ENCODE results near the gene C3orf38.
"Not testable (repeated sequence)": the region's sequence is repeated elsewhere in the genome, so short reads cannot be mapped to it uniquely, and the experiment has no call there.

The C3orf38 gene

DNA sequence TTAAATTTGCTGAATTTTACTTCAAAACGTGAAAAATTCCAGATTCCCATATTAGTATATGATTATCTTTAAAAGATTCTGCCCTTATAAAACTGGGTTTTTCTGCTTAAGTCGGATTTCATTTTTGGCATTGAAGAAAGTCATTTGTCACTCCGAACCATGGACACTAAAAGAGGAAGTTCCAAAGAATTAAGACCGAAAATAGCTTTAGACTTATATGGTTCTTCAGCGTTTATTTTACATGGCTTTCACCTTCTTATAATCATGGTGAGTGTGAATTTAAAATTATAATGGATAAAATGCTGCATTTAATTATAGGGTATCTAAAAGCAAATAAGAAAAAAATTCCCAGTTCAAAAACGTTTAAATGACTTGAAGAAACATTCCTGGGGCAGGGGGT is 1.0 kb downstream of the C3orf38 start:
- DNase-seq = no peak

DNA sequence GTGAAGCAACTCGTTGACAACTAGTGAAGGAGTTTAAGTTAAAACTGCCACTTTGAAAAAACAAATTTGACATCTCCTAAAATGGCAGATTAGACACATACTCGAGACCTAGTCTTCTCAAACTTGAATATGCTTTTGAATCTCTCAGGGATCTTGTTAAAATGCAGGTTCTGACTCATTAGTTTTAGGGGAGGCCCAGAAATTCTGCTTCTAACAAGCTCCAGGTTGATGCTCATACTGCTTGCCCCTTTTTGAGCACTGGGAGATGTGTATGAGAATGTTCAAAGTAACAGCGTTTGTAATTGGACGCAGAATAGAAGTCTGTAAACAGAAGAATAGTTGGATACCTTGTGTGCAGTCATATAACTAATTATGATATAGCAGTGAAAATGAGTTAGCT is 1.6 kb downstream of the C3orf38 start:
- DNase-seq = no peak

DNA sequence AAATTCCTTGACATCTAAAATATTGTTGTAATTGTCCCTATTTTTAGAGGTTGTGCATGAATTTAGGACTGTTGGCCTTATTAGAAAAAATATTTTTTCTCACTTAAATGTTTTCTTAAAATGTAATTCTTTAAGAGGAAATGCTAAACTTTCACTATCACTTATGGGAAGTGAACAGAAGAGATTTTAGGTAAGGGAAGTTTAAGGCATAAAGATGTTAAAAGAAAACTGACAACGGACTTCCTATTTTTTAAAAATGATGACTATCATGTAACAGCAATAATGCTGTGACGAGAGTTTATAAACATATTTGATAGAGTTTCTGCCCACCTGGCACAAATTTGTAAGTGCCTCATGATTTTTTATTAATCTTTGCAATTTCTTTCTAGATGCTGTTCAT is 3.1 kb downstream of the C3orf38 start:
- no peak for DNase-seq

DNA sequence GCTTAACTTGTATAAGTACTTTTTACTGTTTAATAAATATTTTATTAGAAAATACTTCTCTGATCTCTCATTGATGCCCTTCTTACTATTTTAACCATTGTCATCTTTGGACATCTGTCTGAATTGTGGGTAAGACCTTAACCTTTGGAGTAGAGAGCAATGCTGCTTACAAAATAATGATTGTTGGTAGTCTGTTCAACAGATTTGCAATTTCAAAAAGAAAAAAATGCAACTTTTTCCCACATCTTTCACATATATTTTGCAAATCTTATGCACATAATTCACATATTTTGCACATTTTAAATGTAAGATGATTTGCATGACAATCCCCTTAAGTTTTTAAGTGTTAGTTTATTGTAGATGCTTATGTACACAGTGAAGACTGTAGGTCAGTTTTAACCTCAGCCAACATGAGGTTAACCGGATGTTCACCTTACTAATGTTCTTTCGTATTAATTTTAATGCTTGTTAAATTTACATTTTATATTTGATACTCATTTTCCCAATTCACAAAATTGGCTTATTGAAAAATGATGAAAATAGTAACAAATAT is 16.7 kb downstream of the C3orf38 start:
- DNase-seq = no peak

DNA sequence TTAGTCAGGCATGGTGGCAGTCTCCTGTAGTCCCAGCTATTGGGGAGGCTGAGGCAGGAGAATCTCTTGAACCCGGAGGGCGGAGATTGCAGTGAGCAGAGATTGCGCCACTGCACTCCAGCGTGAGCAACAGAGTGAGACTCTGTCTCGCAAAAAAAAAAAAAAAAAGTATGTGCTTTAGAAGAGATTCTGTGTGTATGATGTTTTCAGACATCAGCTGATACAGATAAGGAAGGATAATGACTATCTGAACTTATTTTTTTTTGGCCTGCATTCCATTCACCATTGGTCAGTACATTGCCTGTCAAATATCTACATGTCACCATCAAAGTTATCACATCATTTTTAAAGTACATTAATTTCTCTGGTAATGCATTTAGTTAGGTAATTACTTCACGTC is 17.4 kb downstream of the C3orf38 start:
- DNase-seq = no peak

DNA sequence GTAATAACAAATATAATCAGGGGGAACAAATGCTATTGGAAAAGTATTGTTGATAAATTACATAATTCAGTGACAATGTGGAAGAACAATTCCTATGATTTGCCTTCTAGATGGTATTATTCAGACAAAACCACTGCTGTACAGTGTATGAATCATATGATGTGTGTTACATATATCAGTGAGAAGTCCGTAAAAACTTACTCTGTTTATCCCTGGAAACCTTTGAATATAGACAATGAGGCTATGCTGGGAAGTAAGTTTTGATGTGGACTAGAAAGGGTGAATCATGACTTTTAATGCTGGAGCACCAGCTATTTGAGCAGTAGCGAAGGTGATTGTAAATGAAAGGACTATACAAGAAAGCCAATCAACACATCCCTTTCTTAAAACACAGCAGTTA is 17.9 kb downstream of the C3orf38 start:
- DNase-seq = no peak

DNA sequence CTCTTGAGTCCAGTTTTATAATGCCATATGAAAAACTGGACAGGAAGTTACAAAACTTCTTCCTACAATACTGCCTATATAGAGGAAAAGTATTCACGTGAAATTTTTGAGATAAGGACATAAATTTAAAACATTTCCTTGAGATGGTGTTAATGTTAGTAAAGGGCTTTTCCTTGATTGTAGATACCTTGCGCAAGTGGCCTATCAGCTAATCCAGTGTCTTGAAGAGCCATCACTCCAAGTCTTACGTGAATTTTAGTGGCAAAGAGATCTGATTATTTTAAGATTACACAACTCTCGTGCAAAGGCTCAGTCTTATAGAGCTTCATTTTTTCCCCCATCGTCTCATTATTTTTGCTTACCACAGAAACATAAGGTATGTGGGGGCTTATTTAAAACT is 18.4 kb downstream of the C3orf38 start:
- DNase-seq = no peak

DNA sequence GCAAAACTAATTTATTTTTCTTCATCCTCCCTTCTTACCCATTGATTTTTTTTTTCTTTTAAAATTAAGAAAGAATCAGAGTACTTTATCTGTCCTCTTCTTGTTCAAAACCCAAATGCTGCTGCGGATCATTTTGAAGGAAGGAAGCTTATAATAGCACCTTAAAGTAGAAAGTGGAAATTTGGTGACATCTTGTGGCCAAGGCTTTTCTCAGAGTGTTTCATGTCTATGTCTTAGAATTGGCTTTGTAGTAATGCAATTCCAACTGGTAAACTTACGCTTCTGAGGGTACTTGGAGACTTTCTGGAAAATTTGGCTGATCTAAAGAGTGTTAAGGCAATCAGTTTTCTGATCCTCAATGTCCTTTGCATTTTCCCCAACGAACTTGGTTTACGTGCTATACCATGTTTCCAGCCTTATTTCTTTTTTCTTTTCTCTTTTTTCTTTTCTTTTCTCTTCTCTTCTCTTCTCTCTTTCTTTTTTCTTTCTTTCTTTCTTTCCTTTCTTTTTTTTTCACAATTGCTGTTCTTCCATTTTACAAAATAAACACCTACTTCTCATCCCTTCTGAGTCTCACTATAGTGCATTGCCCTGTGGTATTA is 30.7 kb downstream of the C3orf38 start:
- no peak for DNase-seq

DNA sequence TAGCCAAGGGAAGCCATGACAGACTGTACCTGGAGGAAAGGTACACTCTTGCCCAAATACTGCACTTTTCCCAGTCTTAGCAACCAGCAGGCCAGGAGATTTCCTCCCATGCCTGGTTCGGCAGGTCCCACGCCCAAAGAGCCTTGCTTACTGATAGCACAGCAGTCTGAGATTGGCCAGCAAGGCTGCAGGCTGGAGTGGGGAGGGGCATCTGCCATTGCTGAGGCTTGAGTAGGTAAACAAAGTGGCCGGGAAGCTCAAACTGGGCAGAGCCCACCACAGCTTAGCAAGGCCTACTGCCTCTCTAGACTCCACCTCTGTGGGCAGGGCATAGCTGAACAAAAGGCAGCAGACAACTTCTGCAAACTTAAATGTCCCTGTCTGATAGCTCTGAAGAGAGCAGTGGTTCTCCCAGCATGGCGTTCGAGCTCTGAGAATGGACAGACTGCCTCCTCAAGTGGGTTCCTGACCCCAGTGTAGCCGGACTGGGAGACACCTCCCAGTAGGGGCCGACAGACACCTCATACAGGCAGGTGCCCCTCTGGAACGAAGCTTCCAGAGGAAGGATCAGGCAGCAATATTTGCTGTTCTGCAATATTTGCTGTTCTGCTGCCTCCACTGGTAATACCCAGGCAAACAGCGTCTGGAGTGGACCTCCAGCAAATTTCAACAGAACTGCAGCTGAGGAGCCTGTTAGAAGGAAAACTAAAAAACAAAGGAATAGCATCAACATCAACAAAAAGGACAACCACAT is 32.6 kb downstream of the C3orf38 start:
- DNase-seq = not testable (repeated sequence)

DNA sequence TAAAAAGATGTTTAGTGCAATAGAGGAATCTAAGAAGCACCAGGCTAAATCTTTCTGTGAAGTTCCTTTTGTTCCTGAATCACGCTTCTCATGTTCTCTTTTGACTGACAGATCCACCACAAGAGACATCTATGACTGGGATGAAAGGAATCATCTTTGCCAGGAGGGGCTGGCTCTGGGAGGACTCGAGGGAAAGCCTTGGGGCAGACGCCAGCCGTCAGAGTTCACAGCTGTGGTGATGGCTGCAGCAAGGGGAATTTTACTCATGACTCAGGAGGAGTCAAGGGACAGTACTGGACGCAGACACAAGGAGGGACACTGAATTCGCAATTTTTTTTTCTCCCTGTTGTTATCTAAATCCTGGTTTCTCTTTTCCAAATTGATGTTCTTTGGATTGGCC is 38.7 kb downstream of the C3orf38 start:
- no peak for DNase-seq

DNA sequence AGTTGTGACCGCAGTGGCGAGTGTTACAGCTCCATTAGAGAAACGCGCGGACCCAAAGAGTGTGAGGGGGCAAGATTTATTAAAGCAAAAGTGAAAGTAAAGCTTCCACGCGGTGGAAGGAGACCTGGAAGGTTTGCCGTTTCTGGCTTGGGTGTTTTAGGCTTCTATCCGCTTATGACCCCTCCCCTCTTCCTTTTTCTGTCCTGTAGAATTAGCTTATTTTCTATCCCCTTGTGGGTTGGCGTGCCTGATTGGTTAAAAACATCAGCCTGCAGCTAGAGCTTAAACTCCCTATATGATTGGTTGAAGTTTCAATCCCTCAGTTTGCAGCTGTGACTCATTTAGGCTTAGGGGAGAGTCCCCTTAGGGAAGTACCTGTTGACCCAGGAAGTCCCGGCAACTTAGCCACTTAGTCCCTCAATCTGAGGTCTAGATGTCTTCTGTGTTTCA is 39.6 kb downstream of the C3orf38 start:
- DNase-seq = no peak

DNA sequence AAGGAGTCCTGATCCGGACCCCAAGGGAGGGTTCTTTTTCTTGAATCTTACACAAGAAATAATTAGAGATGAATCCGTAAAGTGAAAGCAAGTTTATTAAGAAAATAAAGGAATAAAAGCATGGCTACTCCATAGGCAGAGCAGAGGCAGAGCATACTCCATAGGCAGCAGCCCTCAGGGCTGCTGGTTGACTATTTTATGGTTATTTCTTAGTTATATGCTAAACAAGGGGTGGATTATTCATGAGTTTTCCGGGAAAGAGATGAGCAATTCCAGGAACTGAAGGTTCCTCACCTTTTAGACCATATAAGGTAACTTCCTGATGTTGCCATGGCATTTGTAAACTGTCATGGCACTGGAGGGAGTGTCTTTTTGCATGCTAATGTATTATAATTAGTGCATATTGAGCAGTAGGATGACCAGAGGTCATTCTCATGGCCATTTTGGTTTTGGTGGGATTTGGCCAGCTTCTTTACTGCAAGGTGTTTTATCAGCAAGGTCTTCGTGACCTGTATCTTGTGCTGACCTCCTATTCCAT is 42.2 kb downstream of the C3orf38 start:
- no peak for DNase-seq

DNA sequence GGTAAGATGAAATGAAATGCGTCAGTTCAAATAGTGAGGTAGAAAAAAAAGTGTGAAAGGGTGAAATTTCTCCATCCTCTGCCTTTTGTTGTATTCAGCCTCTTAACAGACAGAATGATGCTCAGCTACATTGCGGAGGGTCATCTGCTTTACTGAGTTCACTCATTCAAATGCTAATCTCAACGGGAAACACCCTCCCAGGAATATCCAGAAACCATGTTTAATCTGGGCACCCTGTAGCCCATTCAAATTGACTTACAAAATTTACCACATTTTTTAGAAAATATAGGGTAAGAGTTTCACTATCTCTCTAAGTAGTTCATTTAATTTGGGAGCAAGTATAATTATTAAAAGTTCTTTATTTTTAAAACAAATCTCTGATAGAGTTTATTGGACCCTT is 42.9 kb downstream of the C3orf38 start:
- DNase-seq = no peak

DNA sequence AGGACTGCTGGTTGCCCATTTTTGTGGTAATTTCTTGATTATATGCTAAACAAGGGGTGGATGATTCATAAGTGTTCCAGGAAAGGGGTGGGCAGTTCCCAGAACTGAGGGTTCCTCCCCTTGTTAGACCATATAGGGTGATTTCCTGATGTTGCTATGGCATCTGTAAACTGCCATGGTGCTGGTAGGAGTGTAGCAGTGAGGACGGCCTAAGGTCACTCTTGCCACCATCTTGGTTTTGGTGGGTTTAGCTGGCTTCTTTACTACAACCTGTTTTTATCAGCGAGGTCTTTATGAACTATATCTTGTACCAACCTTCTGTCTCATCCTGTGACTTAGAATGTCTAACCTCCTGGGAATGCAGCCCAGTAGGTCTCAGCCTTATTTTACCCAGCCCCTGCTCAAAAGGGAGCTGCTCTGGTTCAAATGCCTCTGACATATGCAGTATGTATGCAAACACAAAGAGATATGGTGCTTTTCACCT is 46.2 kb downstream of the C3orf38 start:
- no peak for DNase-seq

DNA sequence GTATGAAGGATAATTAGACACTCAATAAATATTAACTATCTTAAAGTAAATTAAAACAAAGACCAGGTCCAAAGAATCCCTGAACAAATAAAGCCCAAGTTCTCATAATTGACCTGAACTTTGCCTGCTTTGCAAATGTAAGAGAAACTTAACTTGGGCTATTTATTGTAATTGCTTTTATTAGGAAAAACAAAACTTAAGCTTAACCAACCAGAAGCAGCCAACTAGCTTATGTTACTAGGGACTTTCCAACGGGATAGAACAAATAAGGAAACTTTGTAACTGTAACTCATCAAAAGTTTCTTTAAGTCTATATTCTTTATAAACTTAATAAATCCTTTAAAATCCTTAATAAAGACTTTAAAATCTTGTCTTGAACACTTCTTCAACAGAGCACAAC is 48.4 kb downstream of the C3orf38 start:
- no peak for DNase-seq

DNA sequence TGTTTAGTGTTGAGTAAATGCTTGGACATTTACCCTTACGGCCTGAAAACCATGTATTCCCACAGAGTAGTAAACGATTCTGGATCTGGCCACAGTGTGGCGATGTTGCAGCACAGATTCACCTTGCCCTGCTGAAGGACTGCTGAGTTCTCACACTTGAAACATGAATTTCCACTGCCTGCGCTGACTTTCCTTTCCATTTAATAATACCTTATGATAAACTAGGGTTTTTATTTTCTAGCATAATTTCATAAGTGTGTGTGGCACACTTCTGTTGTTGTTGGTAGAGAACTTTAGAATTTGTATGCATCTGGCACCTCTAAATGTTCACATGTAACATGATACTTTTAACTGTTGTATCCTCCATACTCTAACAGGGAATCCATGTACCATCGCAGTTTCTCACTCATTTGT is 53.9 kb downstream of the C3orf38 start:
- DNase-seq = peak; percentile 48

Measured in right kidney (tissue), 1 donor.